GM12878 (cell line): ENCODE data around the gene ADGRF1.

Source experiments
- CEBPB ChIP-seq, 2 experiments: fragments of 150-350 bp in 1 of 2; IDR thresholded peaks; 2 replicates each; pipeline ENCODE4 v1.6.1; 2012 to 2014; ENCODE audit warnings: low read depth in 2 of 2, low read length in 2 of 2, borderline replicate concordance in 1 of 2, inconsistent platforms in 1 of 2
- CREB1 ChIP-seq: IDR thresholded peaks from 2 replicates; pipeline ENCODE4 v1.6.1; 2012; ENCODE audit warnings: low read depth, mild to moderate bottlenecking, inconsistent platforms
- GABPA ChIP-seq: IDR thresholded peaks from 2 replicates; pipeline ENCODE4 v1.6.1; 2014; ENCODE audit warnings: antibody characterized with exemption, low read depth, mild to moderate bottlenecking, inconsistent platforms
- MXI1 ChIP-seq: fragments of 150-350 bp; IDR thresholded peaks from 2 replicates; pipeline ENCODE4 v1.6.1; 2011; ENCODE audit warnings: low read depth, mild to moderate bottlenecking, inconsistent platforms, low read length, improper control_type of control experiment
- USF2 ChIP-seq: IDR thresholded peaks from 2 replicates; pipeline ENCODE4 v1.6.1; 2011; ENCODE audit warnings: low read depth, low read length, improper control_type of control experiment, borderline replicate concordance

- no peak for TF ChIP-seq CEBPB (IDR thresholded peaks at IDR 0.05; ENCODE audit: borderline replicate concordance in 1 of 2, low read depth in 2 of 2, low read length in 2 of 2)
- no peak for TF ChIP-seq USF2
- TF ChIP-seq CREB1, result no peak
- TF ChIP-seq MXI1, result no peak
- TF ChIP-seq GABPA, result no peak
These were observed 1.2 kb upstream of the ADGRF1 start for GRCh38 chr6:47043286-47043685.
